HG02884 (cell line): ENCODE measurements around the gene SLC6A3.

ENCODE experiments used
- ATAC-seq: cut with Tn5 transposase; IDR thresholded peaks from one replicate; pipeline ENCODE4 v1.9.1; 2021; ENCODE audit warnings: mild to moderate bottlenecking, moderate library complexity; ENCODE audit not compliant: unreplicated experiment

SLC6A3 gene

DNA sequence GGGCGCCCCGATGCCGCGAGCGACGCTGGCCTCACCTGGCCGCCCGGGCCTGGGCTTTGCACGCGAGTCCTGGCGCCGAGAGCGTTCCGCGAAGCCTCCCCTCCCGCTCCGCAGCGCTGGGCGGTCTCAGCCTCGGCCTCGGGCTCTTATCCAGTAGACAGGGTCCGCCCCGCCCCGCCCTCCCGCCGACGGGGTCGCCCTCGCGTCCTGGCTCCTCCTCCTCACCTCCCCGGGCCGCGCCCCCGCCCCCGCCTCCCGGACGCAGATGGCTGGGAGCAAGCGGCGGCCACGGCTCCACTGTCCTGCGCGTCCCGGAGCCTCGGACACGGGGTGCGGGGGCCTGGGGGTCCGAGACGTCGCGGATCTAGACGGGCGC, at the start of gene SLC6A3:
Gene SLC6A3, minus strand, starts transcription at position 128 of the 376 bp plus-strand sequence. CDS start 2,243 bp downstream, outside the sequence.
- no peak for ATAC-seq

DNA sequence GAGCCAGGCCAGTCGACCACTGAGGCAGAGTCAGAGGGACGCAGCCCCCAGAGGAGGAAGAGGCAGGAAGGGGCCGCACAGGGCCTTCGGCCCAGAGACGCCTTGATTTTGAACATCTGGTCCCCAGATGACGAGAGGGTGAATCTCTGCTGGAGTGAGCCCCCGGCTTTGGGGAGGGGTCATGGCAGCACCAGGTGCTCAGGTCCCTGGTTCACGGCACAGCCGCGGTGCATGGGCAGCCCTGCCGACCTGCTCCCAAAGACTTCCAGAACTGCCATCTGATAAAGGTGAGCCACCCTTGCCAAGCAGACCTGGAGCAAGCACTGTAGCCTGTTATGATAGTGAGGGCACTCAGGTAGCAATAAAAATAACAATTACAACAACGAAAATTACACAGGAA, 48.7 kb upstream of the SLC6A3 start:
- no peak for ATAC-seq

DNA sequence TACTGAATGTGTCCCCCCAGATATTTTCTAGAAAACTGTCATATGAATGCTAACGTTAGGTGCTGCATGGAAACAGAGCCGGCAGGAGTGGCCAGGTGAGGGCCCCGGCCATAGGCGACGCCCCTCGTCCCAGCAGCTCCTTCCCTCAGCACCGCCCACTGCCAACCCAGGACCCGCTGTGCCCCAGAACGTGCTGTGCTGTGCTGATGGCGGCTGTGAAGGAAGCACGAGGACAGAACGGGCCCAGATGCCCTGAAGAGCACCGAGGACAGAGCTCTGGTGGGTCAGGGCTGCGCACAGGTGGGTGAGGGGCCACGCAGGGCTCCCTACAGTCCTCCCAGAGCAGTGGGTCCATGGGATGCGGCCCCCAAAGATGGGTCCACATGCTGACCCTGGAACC, 48.2 kb upstream of the SLC6A3 start:
- no peak for ATAC-seq

DNA sequence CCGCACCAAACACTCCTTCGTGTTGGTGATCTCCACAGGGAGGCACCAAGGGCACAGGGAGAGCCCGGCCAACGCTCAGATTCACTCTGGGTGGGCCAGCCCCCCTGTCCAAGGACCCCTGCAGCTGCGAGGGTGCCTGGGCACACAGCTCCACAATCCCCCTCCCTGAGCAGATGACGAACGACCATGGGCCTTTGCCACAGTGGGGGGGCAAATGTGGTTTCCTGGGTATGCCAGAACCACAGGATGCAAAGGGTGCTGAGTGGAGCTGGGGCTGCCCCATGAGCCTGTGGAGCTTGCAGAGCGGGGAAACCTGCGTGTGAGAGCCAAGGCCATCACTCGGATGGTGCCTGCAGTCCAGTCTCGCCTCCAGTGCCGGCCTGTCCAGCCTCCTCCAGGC, 47.5 kb upstream of the SLC6A3 start:
- ATAC-seq, result no peak

DNA sequence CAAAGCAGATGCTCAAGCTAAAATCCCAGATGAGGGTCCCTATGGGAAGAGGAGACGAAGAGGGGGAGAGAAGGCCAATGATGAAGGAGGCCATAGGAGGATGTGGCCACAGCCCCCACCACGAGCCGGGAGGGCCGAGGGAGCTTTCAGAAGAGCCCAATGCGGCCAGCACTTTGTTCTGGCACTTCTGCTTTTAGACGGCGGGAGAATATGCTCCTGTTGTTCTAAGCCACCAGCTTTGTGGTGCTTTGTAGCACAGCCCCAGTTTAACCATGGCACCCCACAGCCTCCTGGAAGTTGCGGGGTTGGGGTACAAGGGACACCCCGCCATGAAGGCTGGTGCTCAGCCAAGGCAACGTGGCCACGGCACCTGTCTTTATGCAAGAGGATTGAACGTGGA, 45.1 kb upstream of the SLC6A3 start:
- no peak for ATAC-seq

DNA sequence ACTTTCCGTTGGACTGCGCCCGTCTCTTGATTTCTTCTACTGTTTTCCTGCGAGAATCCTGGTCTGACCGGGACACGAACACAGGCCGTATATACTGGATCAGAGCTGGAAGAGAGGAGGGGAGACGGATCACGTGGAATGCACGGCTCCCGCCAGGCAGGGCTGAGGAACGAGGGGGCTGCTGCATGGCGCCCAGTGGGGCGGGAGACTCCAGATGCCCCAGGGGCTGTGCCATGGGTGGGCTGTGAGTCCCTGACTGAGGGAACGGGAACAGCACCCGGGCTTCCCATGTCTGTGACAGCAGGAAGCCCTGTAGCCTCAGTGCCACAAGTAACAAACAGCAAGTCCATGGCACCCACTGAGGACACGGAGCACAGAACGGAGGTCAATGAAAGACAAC, 44.5 kb upstream of the SLC6A3 start:
- no peak for ATAC-seq

DNA sequence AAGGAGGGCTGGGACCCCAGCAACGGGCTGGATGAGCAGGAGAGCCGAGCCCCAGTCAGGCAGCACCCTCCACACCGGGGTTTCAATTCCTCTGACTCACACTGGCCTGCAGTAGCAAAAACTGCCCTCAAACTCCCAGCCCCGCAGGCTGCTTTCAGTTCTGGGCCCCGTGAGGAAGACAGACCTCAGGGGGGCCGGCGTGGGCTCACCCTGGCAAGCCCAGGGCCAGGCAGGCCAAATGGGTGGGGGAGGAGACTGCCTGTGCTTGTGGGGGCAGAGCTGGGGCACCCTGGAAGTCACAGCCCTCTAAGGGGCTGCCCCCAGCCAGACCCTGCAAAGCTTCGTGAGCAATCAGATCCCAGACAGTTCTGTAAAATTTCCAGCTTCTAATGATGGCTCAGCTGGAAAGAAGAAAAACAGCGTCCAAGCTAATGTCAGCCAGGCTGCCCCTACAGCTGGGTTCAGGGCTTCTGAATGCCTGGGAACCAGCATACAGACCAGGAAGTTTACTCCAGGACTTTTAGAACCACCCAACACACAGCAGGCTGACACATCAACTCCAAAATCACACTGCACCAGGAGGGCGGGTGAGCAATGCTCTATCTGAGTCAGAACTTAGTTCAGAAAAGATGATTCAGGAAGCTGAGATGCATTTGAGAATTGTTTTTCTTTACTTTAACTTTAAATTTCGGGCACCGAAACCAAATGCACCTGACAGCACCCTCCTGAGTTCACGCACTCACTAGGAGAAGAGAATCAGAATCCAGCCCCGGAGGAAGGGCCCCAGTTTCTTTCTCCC, 43.8 kb upstream of the SLC6A3 start:
- peak; percentile 57 for ATAC-seq

DNA sequence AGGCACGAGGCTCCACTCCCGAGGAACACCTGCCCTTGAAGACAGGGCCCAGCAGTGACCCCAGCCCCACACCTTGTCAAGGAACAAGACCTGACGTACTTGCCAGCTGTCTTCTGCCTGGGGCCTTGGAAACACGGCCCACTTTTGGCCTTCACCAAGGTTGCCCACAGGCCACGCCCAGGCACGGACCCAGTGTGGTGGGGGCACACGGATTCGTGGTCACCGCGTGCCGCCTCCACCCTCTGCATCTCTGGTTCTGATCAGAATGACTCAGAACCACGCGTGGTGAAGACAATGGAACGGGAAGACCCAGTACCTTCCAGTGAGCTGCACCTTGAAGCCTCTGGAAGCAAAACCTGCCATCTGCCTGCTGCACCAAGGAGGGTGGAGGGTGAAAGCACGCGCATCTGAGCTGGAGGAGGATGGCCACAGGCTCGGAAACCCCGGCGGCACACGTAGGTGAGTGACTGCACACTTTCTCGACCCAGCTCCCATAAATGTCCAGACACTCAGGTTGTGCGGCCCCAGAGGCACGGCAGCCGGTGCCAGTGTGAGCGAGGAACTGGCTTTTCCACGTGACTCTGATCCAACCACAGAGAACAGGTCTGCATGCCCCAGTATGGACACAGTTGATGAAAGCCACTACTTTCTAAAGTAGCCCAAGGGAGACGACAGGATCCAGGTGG, 42.0 kb upstream of the SLC6A3 start:
- ATAC-seq, result no peak

DNA sequence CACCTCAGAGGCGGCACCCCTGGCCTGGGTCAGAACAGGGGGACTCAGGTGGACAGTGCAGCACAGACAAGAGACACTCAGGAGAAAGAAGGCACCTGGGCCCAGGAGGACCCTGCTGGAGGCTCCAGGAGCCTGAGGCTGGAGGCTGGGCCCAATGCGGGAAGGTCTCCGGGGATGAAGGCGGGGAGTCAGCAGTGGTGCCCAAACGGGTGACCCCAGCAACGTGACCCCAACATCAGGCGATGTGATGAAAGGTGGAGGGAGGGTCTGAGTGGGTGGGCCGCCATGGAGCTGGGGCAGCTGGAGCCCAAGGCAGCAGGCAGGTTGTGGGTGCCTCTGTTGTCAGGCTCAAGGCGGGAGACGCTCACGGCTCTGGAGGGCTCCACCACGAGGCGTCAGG, 41.0 kb upstream of the SLC6A3 start:
- ATAC-seq, result no peak

DNA sequence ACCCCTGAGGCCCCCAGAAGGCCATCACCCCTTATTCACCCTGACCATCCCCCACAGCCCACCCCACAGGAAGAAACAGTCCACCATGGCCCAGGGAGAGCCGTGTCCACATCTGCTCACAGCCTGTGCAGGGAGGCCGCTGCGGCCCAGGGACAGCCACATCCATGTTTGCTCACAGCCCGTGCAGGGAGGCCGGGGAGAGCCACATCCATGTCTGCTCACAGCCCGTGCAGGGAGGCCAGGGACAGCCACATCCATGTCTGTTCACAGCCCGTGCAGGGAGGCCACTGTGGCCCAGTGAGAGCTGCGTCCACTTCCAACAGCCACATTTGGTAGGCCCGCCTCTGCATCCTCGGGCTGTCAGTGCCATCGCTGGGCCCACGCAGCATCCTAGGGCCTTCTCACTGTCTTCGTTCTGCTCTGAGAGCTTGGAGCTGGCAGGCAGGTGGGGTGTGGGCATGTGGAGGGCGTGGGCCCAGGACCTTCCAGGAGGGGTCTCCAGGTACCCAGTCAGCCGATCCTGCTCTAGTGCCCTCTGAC, 40.4 kb upstream of the SLC6A3 start:
- ATAC-seq, result no peak

DNA sequence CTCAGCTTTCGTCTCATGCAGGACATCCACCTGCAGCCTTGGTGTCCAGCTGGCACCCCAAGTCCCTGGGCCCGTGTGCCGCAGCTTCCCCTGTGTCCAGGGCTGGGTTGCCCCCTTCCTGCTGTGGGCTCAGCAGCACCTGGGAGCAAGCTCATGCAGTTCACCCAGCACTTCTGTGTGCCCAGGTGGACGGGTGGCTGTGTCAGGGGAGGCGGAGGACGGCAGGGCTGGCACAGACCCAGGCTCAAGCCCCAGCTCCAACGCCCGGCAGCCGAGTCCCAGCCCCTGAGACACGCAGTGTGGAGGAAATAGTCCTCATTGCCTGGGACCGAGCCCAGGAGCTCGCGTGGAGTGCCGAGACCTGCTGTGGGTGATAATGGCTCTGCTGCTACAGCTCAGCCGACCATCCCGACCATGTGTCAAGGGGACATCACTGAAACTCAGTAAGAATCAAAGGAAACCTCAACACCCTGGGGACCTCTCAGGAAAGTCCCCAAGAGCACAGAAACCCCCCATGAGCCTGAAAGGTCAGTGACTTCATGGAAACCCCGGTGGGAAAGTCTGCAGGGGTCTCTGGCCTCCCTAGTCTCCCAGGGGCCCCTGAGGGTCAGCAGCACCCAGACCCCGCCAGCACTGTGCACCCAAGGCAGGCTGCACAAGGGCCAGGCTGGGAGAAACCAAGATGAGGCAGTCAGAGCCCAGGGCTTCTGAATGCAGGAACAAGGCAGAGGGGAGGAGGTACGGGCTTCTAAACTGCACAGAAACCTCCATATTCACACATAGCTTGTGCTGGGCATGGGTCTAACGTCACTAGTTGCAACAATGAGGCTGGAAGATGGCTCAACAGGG, 39.7 kb upstream of the SLC6A3 start:
- ATAC-seq, result peak; percentile 45

DNA sequence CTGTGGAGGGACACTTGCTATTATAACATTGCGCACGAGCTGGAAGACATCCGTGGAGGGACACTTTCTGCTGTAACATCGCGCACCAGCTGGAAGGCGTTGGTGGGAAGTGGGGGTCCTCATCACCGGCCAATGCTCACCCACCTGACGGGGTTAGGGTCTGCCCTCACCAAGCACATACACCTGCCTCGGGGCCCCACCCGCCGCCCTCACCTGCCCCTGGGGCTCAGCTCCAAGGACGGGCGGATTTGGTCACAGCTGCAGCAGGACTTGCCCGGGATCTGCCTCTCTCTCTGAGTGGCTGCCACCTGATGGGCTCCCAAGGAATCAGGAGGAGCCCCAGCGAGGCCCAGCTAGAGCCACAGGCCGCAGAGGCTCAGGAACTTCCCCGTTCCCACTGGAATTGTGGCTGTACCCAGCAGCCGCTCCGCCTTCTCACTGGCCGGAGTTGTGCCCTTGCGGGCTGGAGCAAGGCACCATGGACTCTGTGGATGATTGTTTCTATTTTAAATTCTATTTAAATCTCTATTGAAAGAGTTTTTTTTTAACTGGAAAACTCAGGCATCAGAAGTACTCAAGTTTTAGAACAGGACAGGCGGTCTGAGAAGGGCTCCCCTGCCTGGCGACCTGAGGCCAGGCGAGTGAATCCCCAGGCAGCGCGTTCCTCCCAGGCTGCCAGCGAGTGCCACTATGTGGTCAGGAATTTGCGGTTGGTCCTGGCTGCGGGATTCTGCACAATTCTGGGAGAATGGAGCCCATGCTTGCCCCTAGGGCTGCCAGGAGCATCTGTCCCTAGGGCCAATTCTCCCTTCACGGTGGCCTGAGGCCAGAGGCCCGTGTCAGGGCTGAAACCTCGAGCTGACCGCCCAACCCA, 38.9 kb upstream of the SLC6A3 start:
- no peak for ATAC-seq

DNA sequence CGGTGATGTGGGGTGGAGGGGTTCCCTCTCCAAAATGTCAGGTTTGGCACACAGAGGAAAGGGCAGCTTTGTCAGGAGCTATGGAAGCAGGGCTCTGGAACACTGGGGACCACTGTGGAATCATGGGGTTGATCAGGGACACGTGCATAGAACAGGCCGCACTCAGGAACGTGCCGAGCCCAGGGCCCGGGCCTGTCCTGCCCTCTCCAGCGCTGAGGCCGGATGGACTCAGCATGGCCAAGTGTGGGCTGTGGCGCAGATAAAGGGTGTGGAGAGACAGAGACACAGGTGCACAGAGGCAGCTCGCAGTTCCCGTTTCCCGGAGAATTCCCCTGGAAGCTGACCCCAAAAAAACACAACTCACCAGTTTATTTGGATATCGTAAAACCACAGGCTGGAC, 37.8 kb upstream of the SLC6A3 start:
- no peak for ATAC-seq

DNA sequence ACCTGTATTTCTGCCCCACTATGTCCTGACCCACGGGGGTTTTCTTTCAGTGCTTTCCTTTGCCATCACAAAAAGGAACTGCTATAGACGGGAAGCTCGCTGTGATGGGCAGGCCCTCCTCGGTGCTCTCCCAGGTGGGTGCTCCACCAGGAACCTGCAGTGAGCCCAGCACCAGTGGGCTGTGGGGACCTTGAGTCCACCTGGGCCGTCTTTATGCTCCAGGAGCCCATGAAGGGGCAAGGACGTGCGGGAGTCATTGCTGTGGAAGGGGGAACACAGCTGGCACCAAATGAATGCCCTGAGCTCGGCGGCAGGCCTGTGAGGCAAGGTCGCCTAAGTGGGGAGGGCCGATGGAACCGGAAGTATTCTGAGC, 36.7 kb upstream of the SLC6A3 start:
- ATAC-seq, result no peak

DNA sequence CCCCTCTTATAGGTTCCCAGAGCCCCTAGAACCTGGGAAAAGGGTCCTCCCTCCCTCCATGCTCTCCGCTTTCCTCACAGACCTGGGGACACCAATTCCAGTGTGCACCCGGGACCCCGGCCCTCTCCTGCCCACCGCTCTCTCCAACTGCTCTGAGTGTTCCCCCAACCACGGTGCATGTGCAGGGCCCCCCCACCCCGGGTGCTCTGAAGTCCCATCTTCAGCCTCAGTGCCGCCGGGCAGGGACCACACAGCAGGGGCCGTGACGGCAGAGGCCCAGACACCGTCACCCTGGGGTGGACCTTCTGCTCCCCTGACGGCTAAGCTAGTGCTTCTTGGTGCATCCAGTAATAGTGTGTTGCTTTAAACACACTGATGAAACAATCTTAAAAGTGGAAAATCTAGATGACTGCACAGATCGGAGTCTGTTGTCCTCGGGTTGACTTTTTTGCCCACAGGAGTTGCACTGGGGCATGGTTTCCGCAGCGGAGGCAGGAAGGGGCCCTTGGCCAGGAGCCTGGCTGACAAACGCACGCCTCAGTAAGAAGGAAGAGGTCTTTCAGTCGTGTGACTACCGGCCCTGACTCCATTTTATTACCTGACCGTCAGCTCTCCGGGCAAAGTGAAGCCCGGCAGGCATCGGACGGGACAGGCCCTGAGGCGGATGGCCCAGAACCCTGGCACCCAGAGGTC, 36.2 kb upstream of the SLC6A3 start:
- ATAC-seq, result no peak

DNA sequence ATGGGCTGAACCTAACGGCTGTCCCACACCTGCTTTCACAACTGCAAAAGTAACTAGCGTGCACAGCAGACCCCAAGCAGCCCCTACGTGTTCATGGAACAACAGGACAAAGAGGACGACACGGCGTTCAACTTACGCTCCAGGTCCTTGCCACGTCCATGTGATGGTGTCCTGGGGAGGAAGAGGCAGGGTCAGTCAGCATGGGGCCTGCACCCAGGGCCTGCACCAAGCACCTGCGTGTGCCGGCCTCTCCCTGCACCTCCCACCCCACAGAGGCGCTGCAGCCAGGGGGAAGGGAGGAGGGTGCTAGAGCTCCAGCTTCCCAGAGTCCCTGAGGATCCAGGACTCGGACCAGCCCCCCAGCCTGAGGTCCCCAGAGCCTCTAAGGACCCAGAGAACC, 35.6 kb upstream of the SLC6A3 start:
- no peak for ATAC-seq

DNA sequence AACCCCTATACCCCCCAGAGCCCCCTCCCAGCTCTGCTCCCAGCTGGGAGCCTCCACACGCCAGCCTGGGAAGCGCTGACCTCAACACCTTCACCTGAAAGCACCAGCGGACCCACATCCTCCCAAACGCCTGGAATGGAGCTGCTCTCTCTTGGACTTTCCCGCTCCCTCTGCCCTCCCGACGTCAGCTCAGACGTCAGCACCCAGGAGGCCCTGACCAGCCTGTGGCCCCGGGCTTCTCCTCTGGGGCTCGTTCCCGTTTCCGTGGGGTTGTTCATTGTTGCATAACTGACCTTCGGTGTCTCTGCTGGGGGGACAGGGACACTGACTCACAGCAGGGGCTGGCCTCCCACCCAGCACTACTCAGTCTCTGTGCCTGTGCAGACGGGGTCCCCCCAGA, 35.0 kb upstream of the SLC6A3 start:
- no peak for ATAC-seq

DNA sequence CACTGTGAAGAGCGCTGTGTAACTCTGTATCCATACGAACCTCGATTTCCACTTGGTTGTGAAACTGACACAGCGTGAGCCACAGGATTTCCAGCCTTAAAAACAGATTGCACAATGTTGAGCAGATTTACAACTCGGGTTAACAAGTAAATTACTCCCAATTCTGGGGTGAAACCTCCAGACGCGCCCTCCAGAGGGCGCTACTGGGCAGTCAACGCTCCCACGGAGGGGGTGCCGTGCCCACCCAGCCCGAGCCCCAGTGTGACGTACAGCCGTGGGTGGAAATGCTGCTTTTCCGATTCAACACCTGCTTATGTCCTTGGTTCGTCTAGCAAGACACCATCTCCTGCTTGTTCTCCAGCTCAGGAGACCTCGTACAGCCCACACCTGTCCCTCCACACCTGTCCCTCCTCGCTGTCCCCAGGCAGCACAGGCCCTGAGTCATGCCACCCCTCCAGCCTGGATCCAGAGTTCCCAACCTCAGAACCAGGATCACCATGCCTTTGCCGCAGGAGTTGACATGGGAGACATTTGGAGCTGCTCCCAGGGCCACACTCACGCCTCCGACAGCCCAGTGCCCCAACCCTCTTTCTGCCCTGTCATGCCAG, 34.4 kb upstream of the SLC6A3 start:
- no peak for ATAC-seq

DNA sequence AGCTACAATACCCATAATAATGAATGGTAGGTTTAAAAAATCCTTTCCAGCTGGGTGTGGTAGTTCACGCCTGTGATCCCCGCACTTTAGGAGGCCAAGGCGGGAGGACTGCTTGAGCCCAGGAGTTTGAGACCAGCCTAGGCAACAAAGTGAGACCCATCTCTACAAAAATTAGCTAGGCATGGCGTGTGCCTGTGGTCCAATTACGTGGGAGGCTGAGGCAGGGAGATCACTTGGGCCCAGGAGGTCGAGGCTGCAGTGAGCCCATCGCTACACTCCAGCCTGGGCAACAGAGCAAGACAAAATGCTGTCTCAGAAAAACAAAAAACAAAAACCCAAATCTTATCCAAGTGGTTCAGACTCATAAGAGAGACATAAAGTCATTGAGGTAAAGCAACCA, 33.8 kb upstream of the SLC6A3 start:
- no peak for ATAC-seq
